Ovary (tissue), 9 donors: Measurements from ENCODE around the gene AP2A2. TPM values are rescaled to one million over a fixed set of nuclear protein-coding genes. Genes with fewer than 3 reads are reported as not detected.

Experiments
- DNase-seq, 5 donors: peaks; one replicate each; pipeline ENCODE4 v3.0.0-alpha.2; 2019 to 2020
- H3K27ac ChIP-seq, 2 donors: fragments of 200-600 bp; one replicate each; pipeline versions ENCODE4 v1.5.1 to v1.8.0; 2019 to 2022
- H3K27me3 ChIP-seq: fragments of 200-600 bp; one replicate; pipeline ENCODE4 v1.8.0; 2022
- H3K36me3 ChIP-seq: fragments of 200-600 bp; sonication (generic); one replicate; pipeline ENCODE4 v1.5.1; 2019
- H3K4me1 ChIP-seq: one replicate; pipeline ENCODE4 v1.8.1; 2013; ENCODE audit warnings: mild to moderate bottlenecking, moderate library complexity; ENCODE audit not compliant: insufficient read depth
- H3K4me3 ChIP-seq: fragments of 200-600 bp; sonication (generic); one replicate; pipeline ENCODE4 v1.5.1; 2017
- H3K9me3 ChIP-seq, 2 donors: fragments of 200-600 bp in 1 of 2; sonication (generic) in 1 of 2; one replicate each; pipeline versions ENCODE4 v1.5.1 to v1.8.1; 2013 to 2019; ENCODE audit warnings: mild to moderate bottlenecking in 1 of 2, moderate library complexity in 1 of 2
- EP300 ChIP-seq: sonication (generic); formaldehyde crosslinking; IDR thresholded peaks from one replicate; pipeline ENCODE4 v1.6.1; 2017; ENCODE audit warnings: antibody characterized with exemption
- POLR2A ChIP-seq: fragments of 450-650 bp; IDR thresholded peaks from one replicate; pipeline ENCODE4 v1.6.1; 2017; ENCODE audit warnings: antibody characterized with exemption, mild to moderate bottlenecking, moderate library complexity
- WGBS, 3 donors: extraction: QIAGEN DNeasy Blood & Tissue Kit in 1 of 3; methylation state at CpG; one replicate each; pipeline versions ENCODE4 v1.1.5 to v1.1.7; 2013 to 2017; 5-methylcytosine and 5-hydroxymethylcytosine counted together
- intact Hi-C, 4 donors: fragments of 100-400 bp; cut with DNase I; formaldehyde crosslinking; loops; one replicate each; pipeline versions ENCODE4 v1.11.0 to v1.15.1; 2022 to 2023
- polyA plus RNA-seq, 2 donors: library from polyadenylated mRNA; stranded (reverse); fragments of 200-250 nt in 1 of 2; fragments of 350-450 nt in 1 of 2; fragmentation: Illumina TruSeq in 1 of 2; extraction: RNeasy Lipid Tissue Mini Kit (QIAGEN cat#74804) in 1 of 2; gene quantifications; one replicate each; pipeline ENCODE4 v1.2.3, GENCODE V29; 2013 to 2014
- total RNA-seq, 7 donors: library from RNA; depleted of rRNA in 2 of 7; stranded (reverse); fragments of >200 nt in 2 of 7; fragmentation: NEBNext Ultra II Directional in 3 of 7; extraction: Animal tissue kit (Norgen Biotek cat#: 25700) in 3 of 7; gene quantifications; one replicate each; pipeline versions ENCODE4 v1.1.0 to v1.2.4, GENCODE V29; 2016 to 2023
- TF ChIP-seq, protein P1 (sequence below), 3 donors: fragments of 450-650 bp in 2 of 3; fragments of 200-600 bp in 1 of 3; IDR thresholded peaks; one replicate each; pipeline versions ENCODE4 v1.5.1 to v1.8.0; 2016 to 2022; ENCODE audit warnings: antibody characterized with exemption in 3 of 3, mild to moderate bottlenecking in 1 of 3
- donor health status: DM: no; HTN: no; CAD: no; lungs with moderate emphysema.
- donor health status: DM: no; HTN: no; CAD: no.
- donor health status: Bipolar disorder and iron deficiency.
- donor health status: DM: yes; HTN: yes; CAD: no.
- donor health status: DM: no; HTN: no; CAD: no.
- donor health status: DM: yes; HTN: yes; CAD: no.

AP2A2 gene
- total and polyA plus RNA-seq, 9 donors = 27.7 to 151 (median 54.0) TPM

DNA sequence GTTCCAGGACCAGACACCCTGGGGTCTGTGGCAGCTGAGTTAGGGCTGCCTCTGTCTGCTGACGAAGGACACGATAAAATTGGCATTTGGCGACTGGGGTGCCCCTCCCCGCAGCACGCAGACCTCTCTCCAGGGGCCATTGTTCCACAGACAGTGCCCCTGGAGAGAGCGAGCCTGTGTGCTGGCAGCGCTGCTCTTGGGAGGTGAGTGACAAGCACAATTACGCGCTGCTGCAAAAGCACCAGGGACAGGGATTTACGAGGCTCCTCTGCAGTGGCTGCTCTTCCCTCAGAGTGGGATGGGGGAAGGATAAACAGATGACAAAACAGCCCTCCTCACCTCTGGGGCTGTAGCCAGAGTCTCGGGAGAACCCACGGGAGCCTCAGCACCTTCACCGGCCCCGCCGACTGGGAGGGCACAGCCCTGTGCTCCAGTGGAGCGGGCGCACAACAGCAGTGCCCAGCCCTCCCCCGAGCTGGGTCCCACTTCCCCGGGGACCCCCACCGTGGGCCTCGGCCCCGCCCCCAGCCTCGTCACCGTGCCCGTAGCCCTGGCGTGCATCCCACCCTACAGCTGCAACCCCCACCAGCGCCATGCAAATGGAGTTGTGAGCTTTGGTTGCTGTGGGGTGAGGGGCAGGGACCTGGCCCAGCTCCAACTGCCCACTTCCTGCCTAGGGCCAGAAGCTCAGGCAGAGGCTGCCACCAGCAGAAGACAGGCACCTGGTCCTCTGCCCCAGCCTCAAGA, 34.7 kb upstream of the AP2A2 start:
- no peak for DNase-seq
- H3K9me3 ChIP-seq = no peaks in the 10 kb centered on the region
- H3K4me1 ChIP-seq = no peaks in the 10 kb centered on the region
- intact Hi-C loops = no loop called here
- no peaks in the 10 kb centered on the region for H3K27me3 ChIP-seq
- TF ChIP-seq EP300 (no peak), POLR2A (no peak)
- TF ChIP-seq, protein P1, sequence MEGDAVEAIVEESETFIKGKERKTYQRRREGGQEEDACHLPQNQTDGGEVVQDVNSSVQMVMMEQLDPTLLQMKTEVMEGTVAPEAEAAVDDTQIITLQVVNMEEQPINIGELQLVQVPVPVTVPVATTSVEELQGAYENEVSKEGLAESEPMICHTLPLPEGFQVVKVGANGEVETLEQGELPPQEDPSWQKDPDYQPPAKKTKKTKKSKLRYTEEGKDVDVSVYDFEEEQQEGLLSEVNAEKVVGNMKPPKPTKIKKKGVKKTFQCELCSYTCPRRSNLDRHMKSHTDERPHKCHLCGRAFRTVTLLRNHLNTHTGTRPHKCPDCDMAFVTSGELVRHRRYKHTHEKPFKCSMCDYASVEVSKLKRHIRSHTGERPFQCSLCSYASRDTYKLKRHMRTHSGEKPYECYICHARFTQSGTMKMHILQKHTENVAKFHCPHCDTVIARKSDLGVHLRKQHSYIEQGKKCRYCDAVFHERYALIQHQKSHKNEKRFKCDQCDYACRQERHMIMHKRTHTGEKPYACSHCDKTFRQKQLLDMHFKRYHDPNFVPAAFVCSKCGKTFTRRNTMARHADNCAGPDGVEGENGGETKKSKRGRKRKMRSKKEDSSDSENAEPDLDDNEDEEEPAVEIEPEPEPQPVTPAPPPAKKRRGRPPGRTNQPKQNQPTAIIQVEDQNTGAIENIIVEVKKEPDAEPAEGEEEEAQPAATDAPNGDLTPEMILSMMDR (IDR thresholded peaks at IDR 0.05) = no peak
- no peak overlapping the region for H3K27ac ChIP-seq
- no peaks in the 10 kb centered on the region for H3K36me3 ChIP-seq
- no peak overlapping the region for H3K4me3 ChIP-seq
- 71 to 75% (median 71%) methylated on average over 26 to 27 of the region's 27 CpGs for WGBS, 3 donors

DNA sequence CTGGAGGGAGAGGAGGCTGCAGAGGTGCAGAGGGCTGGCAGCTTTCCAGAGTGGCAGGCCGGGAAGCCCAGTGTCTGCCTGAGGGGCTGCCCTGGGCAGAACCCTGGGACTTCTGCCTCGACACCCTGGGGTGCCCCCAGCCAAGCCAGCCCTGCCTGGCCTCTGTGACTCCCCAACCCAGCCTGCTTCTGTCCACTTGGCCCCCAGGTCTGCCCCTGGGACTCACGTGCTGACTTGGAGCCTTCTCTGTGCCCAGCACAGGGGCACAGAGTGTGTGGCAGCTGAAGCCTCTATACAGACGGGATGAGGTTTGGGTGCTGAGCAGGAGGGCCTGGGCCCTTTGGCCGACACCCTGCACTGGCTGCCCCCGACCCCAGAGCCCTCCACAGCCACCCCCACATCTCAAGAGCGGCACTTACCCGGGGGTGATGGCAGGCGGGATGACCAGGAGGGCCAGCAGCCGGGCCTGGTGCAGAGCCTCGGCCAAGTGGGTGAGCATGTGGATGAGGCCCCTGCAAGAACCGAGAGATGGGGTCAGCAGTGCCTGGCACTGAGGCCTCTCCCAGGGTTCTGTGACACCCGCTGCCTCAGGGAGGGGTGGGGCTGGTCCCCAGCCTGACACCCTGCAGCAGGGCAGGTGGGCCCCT, 32.5 kb upstream of the AP2A2 start:
- no peaks in the 10 kb centered on the region for H3K36me3 ChIP-seq
- 81 to 86% (median 83%) methylated on average over 9 to 13 of the region's 13 CpGs for WGBS, 3 donors

DNA sequence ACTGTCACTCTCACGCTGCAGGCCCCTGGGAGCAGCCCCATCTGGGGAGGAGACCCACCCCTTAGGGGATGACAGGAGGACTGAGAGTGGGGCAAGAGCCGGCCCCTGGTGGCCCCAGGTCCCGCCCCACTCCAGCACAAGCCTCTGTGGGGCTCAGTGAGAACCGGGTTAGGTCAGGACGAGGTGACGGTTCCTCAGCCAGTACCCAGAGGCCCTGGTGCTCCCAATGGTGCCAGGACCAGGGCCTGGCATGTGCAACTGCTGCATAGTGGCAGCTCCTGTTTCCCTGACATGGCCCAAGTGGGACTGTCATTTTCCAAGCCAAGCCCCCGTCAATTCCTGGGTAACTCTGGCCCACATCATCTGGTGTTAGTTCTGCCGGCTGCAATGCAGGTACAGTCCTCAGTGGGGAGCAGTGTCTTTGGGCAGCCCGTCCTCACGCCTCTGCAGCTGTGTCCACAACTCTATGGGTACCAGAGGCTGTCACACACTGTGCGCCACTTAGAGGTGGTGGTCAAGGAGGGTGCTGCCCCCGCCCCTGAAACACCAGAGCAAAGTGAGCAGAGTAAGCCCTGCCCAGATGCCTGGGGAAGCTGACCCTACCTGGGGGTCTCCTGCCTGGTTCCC, 31.0 kb upstream of the AP2A2 start:
- H3K27ac ChIP-seq = no peak overlapping the region
- no peaks in the 10 kb centered on the region for H3K4me1 ChIP-seq
- no peaks in the 10 kb centered on the region for H3K27me3 ChIP-seq
- intact Hi-C loops = no loop called here
- no peaks in the 10 kb centered on the region for H3K9me3 ChIP-seq
- TF ChIP-seq POLR2A = no peak
- TF ChIP-seq, protein P1 (IDR thresholded peaks at IDR 0.05) = no peak
- no peak for TF ChIP-seq EP300
- H3K4me3 ChIP-seq = no peak overlapping the region
- no peak for DNase-seq
- no peaks in the 10 kb centered on the region for H3K36me3 ChIP-seq
- WGBS, 3 donors = 85 to 96% (median 91%) methylated on average over 12 of the region's 12 CpGs

More for the DNA sequence above, 32.5 kb upstream of the AP2A2 start:
- H3K4me1 ChIP-seq = no peaks in the 10 kb centered on the region
- no peak overlapping the region for H3K27ac ChIP-seq
- H3K9me3 ChIP-seq = no peaks in the 10 kb centered on the region
- intact Hi-C loops = no loop called here
- no peaks in the 10 kb centered on the region for H3K27me3 ChIP-seq
- no peak overlapping the region for H3K4me3 ChIP-seq
- no peak for DNase-seq
- no peak for TF ChIP-seq POLR2A
- TF ChIP-seq, protein P1 (IDR thresholded peaks at IDR 0.05) = no peak
- no peak for TF ChIP-seq EP300

DNA sequence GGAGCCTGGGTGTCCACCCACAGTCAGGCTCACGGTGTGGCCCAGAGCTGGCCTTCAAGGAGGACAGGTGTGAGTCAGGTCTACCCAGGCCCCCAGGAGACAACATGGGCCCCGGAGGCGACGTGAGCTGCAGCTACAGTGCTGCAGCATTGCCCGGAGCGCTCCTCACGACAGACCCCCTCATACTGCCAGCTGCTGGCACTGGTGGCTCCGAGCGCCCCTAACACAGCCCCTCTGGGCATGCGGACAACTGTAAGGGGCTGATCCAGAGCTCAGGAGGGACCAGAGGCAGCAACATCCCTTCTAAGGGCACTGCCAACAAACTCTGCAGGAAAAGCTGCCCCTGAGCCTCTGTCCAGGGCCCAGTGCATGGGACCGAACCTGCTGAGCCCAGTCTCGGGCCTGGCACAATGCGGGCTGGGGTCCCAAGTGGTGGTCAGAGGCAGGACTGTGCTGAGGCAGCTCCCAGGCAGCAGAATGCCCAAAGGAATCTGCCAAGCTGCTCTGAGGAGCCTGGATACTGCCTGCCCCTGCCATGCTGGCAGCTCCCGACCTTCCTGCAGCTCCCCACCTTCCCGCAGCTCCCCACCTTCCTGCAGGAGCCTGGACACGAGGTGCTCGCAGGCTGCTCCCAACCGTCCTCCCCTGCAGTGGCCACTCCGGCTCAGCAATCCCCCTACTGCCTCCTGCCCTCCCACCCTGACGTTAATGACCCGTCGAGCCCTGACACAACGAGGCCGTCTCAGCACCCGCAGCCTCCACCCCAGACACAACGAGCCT, 30.1 kb upstream of the AP2A2 start:
- TF ChIP-seq EP300 (no peak), POLR2A (no peak)
- TF ChIP-seq, protein P1 (IDR thresholded peaks at IDR 0.05) = no peak
- no peak for DNase-seq
- H3K4me1 ChIP-seq = no peaks in the 10 kb centered on the region
- H3K36me3 ChIP-seq = no peaks in the 10 kb centered on the region
- H3K4me3 ChIP-seq = no peak overlapping the region
- no peak overlapping the region for H3K27ac ChIP-seq
- no peaks in the 10 kb centered on the region for H3K9me3 ChIP-seq
- intact Hi-C loops = no loop called here
- no peaks in the 10 kb centered on the region for H3K27me3 ChIP-seq
- 75 to 88% (median 84%) methylated on average over 26 of the region's 26 CpGs for WGBS, 3 donors
